Breast epithelium (tissue), 3 donors: ENCODE measurements around the gene FAM168A.

Source experiments
- CTCF ChIP-seq, 3 donors: fragments of 450-650 bp; IDR thresholded peaks; one replicate each; pipeline ENCODE4 v1.5.1; 2016 to 2017; ENCODE audit warnings: antibody characterized with exemption in 3 of 3, mild to moderate bottlenecking in 3 of 3, moderate library complexity in 3 of 3
- POLR2A ChIP-seq: fragments of 450-650 bp; IDR thresholded peaks from one replicate; pipeline ENCODE4 v1.6.1; 2016; ENCODE audit warnings: antibody characterized with exemption, mild to moderate bottlenecking, moderate library complexity
- POLR2AphosphoS5 ChIP-seq, 3 donors: sonication (generic); formaldehyde crosslinking; IDR thresholded peaks; one replicate each; pipeline ENCODE4 v1.6.1; 2017; ENCODE audit warnings: antibody characterized with exemption in 3 of 3

DNA sequence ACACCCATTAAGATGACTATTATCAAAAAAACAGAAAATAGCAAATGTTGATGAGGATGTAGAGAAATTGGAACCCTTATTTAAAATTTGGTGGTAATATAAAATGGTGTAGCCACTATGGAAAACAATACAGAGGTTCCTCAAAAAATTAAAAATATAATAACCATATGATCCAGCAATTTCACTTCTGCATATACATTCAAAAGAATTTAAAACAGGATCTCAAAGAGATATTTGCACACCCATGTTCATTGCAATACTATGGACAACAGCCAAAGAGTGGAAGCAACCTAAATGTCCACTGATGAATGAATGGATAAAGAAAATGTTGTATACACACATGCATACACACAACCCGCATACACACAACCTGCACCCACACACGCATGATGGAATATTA, 102.2 kb downstream of the FAM168A start:
- TF ChIP-seq CTCF (IDR thresholded peaks at IDR 0.05) = no peak
- TF ChIP-seq POLR2A = no peak
- no peak for TF ChIP-seq POLR2AphosphoS5 (IDR thresholded peaks at IDR 0.05)
